22Rv1 (cell line): ENCODE measurements around the gene PPIL1.

Source experiments
- ZFX ChIP-seq: fragments of 450-650 bp; IDR thresholded peaks from 2 replicates; pipeline ENCODE4 v1.6.1; 2017; ENCODE audit warnings: antibody characterized with exemption, borderline replicate concordance
- TF ChIP-seq, protein P1 (sequence below): fragments of 450-650 bp; IDR thresholded peaks from 2 replicates; pipeline ENCODE4 v1.5.1; 2017; ENCODE audit warnings: mild to moderate bottlenecking

DNA sequence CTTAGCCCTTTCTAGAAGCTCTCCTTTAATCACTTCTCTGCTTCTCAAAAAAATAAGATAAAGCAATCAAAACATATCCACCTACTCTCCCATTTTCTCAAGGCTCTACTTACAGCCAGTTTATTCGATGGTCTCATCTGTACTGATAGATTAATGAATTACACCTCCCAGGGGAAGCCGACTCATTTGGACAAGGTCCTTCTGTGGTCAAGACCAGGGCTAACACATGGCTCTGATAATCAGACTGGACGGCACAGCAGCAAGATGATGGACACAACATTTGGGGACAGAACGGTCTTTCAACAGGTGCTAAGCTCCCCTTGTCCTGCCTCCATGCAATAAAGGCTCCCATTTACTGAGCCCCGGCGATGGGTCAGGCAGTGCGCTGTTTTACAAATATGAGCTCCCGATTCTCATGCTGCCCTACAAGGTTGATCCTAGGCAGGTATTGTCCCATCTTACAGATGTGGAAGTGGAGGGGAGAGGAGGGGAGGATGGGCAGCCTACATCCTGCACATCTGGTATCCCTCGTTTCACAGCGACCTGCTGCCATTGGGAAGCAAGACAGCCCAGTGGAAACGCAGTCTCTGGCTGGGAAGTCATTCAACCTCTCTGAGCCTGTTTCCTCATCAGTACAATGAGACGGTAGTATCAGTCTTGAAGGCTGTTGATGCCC is 51.0 kb downstream of the PPIL1 start:
- TF ChIP-seq, protein P1, sequence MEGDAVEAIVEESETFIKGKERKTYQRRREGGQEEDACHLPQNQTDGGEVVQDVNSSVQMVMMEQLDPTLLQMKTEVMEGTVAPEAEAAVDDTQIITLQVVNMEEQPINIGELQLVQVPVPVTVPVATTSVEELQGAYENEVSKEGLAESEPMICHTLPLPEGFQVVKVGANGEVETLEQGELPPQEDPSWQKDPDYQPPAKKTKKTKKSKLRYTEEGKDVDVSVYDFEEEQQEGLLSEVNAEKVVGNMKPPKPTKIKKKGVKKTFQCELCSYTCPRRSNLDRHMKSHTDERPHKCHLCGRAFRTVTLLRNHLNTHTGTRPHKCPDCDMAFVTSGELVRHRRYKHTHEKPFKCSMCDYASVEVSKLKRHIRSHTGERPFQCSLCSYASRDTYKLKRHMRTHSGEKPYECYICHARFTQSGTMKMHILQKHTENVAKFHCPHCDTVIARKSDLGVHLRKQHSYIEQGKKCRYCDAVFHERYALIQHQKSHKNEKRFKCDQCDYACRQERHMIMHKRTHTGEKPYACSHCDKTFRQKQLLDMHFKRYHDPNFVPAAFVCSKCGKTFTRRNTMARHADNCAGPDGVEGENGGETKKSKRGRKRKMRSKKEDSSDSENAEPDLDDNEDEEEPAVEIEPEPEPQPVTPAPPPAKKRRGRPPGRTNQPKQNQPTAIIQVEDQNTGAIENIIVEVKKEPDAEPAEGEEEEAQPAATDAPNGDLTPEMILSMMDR, result no peak
- no peak for TF ChIP-seq ZFX
